GM18951 (cell line): Measurements from ENCODE around the gene GUCD1.

Source experiments
- POLR2A ChIP-seq: IDR thresholded peaks from 4 replicates; pipeline ENCODE4 v1.6.1; 2011; ENCODE audit warnings: mild to moderate bottlenecking; ENCODE audit not compliant: insufficient read length, insufficient read depth; ENCODE audit errors: extremely low read depth
- in situ Hi-C: fragments of 300-500 bp; cut with MboI; formaldehyde crosslinking; loops from one replicate; pipeline ENCODE4 v1.12.0; 2022; ENCODE audit warnings: low sequenced_read_pairs, mixed read lengths, inconsistent platforms; ENCODE audit not compliant: unreplicated experiment

Gene GUCD1

GRCh38 chr22:24504540-24504939 is 50.4 kb downstream of the GUCD1 start:
- in situ Hi-C loops, result no loop called here
- no peak for TF ChIP-seq POLR2A

- in situ Hi-C loops, result no loop called here
- no peak for TF ChIP-seq POLR2A
These were observed 51.0 kb downstream of the GUCD1 start for GRCh38 chr22:24503843-24504338.

- no peak for TF ChIP-seq POLR2A
- in situ Hi-C loops, result no loop called here
These were observed 51.6 kb downstream of the GUCD1 start for GRCh38 chr22:24503137-24503842.

GRCh38 chr22:24502541-24502940 is 52.4 kb downstream of the GUCD1 start:
- in situ Hi-C loops, result no loop called here
- TF ChIP-seq POLR2A, result no peak

DNA sequence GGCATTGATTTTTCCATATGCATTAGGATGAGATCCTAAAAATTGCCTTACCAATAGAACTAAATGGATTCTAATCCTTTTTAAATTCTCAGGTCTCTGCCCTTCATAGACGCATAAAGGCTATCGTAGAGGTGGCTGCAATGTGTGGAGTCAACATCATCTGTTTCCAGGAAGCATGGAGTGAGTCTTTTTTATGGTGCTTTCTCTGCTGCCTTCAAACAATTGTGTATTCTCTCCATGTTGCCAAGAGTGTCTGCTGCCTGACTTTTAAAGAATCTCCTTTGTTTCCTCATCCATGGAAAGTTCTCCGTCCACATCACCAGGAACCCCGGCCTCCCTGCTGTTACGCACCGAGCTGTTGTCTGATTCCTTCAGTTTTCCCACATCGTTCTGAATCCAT is 52.9 kb downstream of the GUCD1 start:
- TF ChIP-seq POLR2A, result no peak
- in situ Hi-C loops, result no loop called here

DNA sequence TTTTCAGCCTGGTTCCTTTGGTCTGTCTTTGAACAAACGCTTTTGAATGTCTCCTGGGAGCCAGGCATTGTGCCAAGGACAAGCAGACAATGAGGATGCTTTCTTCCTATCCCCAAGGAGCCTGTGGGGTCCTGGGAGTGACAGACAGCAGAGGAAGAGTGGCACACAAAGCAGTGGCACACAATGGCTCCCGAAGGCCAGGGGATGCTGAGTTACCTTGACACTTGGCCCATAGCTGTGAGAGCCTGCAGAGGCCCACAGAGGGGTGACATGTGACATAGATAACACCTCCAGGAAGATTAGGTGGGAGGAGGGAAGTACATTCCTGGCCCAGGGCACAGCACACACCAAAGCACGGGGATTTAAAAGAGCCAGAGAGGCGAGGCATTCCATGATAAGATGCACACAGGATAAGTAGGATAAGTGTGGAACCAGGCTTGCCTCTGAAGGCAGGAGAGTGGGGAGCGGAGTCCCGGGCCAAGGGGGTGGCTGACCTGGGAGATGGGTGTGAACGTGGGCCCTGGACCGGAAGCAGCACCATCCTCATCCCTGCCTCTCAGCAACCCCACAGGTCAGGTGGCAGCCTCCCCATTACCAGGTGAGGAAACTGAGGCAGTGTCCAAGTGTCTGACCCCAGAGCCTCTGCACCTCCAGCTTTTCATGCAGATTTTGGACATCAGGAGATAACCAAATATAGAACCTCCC is 53.5 kb downstream of the GUCD1 start:
- TF ChIP-seq POLR2A, result no peak
- in situ Hi-C loops, result no loop called here

GRCh38 chr22:24500277-24500820 is 54.6 kb downstream of the GUCD1 start:
- in situ Hi-C loops, result no loop called here
- no peak for TF ChIP-seq POLR2A

- no peak for TF ChIP-seq POLR2A
- in situ Hi-C loops, result no loop called here
These were observed 55.1 kb downstream of the GUCD1 start for GRCh38 chr22:24499706-24500276.

DNA sequence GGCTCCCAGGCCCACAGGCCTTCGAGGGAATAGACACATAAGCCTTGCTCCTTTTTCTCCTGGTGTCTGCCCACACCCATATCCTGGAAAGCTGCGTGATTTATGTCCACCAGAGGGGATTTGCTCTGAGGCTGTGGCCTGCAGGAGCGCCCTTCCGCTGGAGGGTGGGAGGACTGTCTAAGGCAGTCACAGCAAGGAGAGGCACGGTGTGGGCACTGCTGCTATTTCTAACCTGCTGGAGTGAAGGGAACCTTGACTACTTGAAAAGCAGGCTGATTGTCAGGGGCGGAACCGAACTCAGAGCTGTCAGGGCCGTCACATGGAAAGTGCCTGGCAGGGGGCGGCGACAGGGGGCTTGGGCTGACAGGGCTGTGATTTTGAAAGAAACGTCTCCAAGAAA is 56.1 kb downstream of the GUCD1 start:
- in situ Hi-C loops, result no loop called here
- TF ChIP-seq POLR2A, result no peak

DNA sequence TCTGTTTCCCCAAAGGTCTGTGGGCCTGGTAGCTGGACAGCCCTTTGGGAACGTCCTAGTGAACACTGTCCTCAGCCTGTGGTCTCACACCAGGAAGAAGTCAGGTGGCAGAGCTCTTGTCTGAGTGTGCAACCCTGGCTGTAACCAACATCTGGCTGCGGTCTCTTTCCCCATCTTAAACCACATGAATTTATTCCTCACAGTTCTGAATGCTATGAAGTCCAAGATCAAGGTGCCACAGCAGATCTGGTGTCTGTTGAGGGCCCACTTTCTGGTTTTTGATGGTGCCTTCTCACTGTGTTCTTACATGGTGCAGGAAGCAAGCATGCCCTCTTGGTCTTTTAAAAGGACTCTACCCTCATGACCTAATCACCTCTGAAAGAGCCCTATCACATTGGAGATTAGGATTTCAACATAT is 57.1 kb downstream of the GUCD1 start:
- no peak for TF ChIP-seq POLR2A
- in situ Hi-C loops, result no loop called here

DNA sequence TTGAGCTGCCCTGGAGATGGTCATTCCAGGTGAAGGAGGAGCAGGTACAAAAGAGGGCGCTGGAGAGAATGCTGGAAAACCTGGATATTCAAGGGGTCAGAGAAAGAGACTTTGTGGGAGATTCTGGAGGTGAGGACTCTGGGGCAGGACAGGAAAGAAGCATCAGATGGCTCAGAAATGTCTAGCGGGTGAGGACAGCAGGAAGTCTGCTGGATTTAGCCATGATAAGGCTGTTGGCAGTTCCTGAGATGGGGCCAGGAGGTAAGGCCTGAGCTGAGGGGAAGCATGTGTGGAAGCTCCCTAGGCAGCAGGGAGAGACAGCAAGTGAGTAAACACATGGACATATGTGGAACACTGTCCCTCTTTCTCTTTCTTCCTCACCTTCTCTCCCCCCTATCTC is 58.3 kb downstream of the GUCD1 start:
- TF ChIP-seq POLR2A, result no peak
- in situ Hi-C loops, result no loop called here

DNA sequence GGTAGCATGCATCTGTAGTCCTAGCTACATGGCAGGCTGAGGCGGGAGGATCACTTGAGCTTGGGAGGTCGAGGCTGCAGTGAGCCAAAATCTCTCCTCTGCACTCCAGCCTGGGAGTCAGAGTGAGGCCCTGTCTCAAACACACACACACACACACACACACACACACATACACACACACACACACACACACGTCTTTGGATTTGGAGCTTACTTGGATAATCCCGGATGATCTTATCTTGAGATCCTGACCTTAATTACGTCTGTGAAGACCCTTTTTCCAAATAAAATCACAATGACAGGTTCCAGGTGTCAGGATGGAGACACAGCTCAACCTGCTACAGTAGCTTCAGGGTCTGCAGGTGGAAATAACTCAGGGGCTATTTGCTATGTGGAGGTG is 58.7 kb downstream of the GUCD1 start:
- no peak for TF ChIP-seq POLR2A
- in situ Hi-C loops, result no loop called here

DNA sequence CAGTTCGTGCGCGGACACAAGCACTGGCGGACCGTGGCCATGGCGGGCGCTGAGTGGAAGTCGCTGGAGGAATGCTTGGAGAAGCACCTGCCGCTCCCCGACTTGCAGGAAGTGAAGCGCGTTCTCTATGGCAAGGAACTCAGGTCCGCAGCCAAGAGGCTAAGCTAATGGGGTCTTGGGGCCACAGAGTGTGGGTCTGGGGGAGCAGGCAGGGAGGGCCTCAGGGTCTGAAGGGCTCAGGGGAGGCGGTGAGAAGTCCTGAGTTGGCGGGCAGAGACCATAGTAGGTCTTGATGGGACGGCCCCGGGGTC is 59.6 kb downstream of the GUCD1 start:
- TF ChIP-seq POLR2A, result no peak
- in situ Hi-C loops, result no loop called here
